Right lobe of liver (tissue), 6 donors: Measurements from ENCODE around the gene CD47. TPM values are rescaled to one million over a fixed set of nuclear protein-coding genes. Genes with fewer than 3 reads are reported as not detected.

ENCODE experiments used
- ATAC-seq, 4 donors: fragments of 200-7000 bp; cut with Tn5 transposase; one replicate each; pipeline ENCODE4 v1.9.1; 2020; ENCODE audit warnings: mild to moderate bottlenecking in 4 of 4, moderate library complexity in 4 of 4
- DNase-seq, 3 donors: peaks; one replicate each; pipeline ENCODE4 v3.0.0-alpha.2; 2020
- H3K27ac ChIP-seq, 3 donors: fragments of 200-600 bp; one replicate each; pipeline ENCODE4 v1.8.0; 2022
- H3K27me3 ChIP-seq, 2 donors: fragments of 200-600 bp; one replicate each; pipeline ENCODE4 v1.8.0; 2022
- H3K36me3 ChIP-seq, 4 donors: fragments of 200-600 bp; sonication (generic) in 1 of 4; one replicate each; pipeline versions ENCODE4 v1.5.1 to v1.8.0; 2017 to 2022; ENCODE audit warnings: control low read depth in 1 of 4
- H3K4me1 ChIP-seq, 4 donors: fragments of 200-600 bp; sonication (generic) in 1 of 4; one replicate each; pipeline versions ENCODE4 v1.5.1 to v1.8.0; 2017 to 2022; ENCODE audit warnings: control low read depth in 1 of 4
- H3K4me3 ChIP-seq, 3 donors: fragments of 200-600 bp; one replicate each; pipeline ENCODE4 v1.8.0; 2022
- H3K9me3 ChIP-seq, 4 donors: fragments of 200-600 bp; sonication (generic) in 1 of 4; one replicate each; pipeline versions ENCODE4 v1.5.1 to v1.8.0; 2017 to 2022; ENCODE audit warnings: control low read depth in 1 of 4
- CTCF ChIP-seq, 4 donors: fragments of 200-600 bp in 3 of 4; fragments of 450-650 bp in 1 of 4; IDR thresholded peaks; one replicate each; pipeline versions ENCODE4 v1.5.1 to v1.8.0; 2016 to 2022; ENCODE audit warnings: antibody characterized with exemption in 4 of 4, mild to moderate bottlenecking in 2 of 4
- POLR2A ChIP-seq: fragments of 450-650 bp; IDR thresholded peaks from one replicate; pipeline ENCODE4 v1.6.1; 2017; ENCODE audit warnings: antibody characterized with exemption, mild to moderate bottlenecking
- WGBS: methylation state at CpG from one replicate; pipeline ENCODE4 v1.1.6; 2018; ENCODE audit warnings: low coverage, low lambda C conversion rate; ENCODE audit not compliant: insufficient coverage; ENCODE audit errors: missing lambda C conversion rate; 5-methylcytosine and 5-hydroxymethylcytosine counted together
- intact Hi-C, 2 donors: fragments of 100-400 bp; cut with DNase I; formaldehyde crosslinking; loops; one replicate each; pipeline versions ENCODE4 v1.11.2 to v1.14.1; 2022
- total RNA-seq, 6 experiments: library from RNA; depleted of rRNA in 2 of 6; stranded (reverse); fragments of >200 nt in 2 of 6; fragmentation: NEBNext Ultra II Directional in 3 of 6; extraction: Animal tissue kit (Norgen Biotek cat#: 25700) in 3 of 6; gene quantifications; one replicate each; pipeline versions ENCODE4 v1.1.0 to v1.2.4, GENCODE V29; 2016 to 2023
- donor health status: DM: no; HTN: yes; CAD: no.
- donor health status: DM: no; HTN: no; CAD: no.
- donor health status: DM: no; HTN: no; CAD: no.
- donor health status: DM: no; HTN: yes; CAD: no.
- donor health status: DM: no; HTN: yes; CAD: no.

CD47 gene
- total RNA-seq, 6 experiments from 2014 or later: 19.5 to 42.3 (median 26.5) TPM

GRCh38 chr3:108079877-108080276 lies 11.0 kb downstream of the CD47 start:
- H3K27me3 ChIP-seq: no peaks in the 10 kb centered on the region
- no peaks in the 10 kb centered on the region for H3K4me1 ChIP-seq
- H3K4me3 ChIP-seq: no peak overlapping the region
- no peaks in the 10 kb centered on the region for H3K9me3 ChIP-seq
- DNase-seq (no peak), ATAC-seq (no peak)
- 91% methylated on average over 5 of the region's 5 CpGs for WGBS
- intact Hi-C loops: no loop called here
- TF ChIP-seq CTCF (IDR thresholded peaks at IDR 0.05) (no peak), POLR2A (no peak)
- H3K27ac ChIP-seq: no peak overlapping the region
- no peaks in the 10 kb centered on the region for H3K36me3 ChIP-seq

GRCh38 chr3:108079043-108079442 lies 11.8 kb downstream of the CD47 start:
- TF ChIP-seq CTCF (IDR thresholded peaks at IDR 0.05): no peak
- TF ChIP-seq POLR2A: no peak
- DNase-seq (no peak), ATAC-seq (no peak)
- Histone ChIP-seq H3K4me1 (no peaks in the 10 kb centered on the region), H3K27me3 (no peaks in the 10 kb centered on the region), H3K27ac (no peak overlapping the region), H3K36me3 (no peaks in the 10 kb centered on the region), H3K4me3 (no peak overlapping the region), H3K9me3 (no peaks in the 10 kb centered on the region)
- intact Hi-C loops: no loop called here
- 89% methylated on average over 1 of the region's 1 CpG for WGBS

GRCh38 chr3:108076564-108076963 lies 14.3 kb downstream of the CD47 start:
- Histone ChIP-seq H3K27ac (no peak overlapping the region), H3K36me3 (no peaks in the 10 kb centered on the region), H3K9me3 (no peaks in the 10 kb centered on the region), H3K27me3 (no peaks in the 10 kb centered on the region), H3K4me1 (no peaks in the 10 kb centered on the region), H3K4me3 (no peak overlapping the region)
- no peak for ATAC-seq
- no peak for TF ChIP-seq POLR2A
- TF ChIP-seq CTCF (IDR thresholded peaks at IDR 0.05): no peak
- WGBS: 76% methylated on average over 2 of the region's 2 CpGs
- DNase-seq: no peak
- intact Hi-C loops: no loop called here

GRCh38 chr3:108073764-108074431 lies 16.9 kb downstream of the CD47 start:
- WGBS: 87% methylated on average over 5 of the region's 5 CpGs
- ATAC-seq (no peak), DNase-seq (no peak)
- no peak overlapping the region for H3K27ac ChIP-seq
- no peaks in the 10 kb centered on the region for H3K4me1 ChIP-seq
- H3K27me3 ChIP-seq: no peaks in the 10 kb centered on the region
- H3K9me3 ChIP-seq: no peaks in the 10 kb centered on the region
- no peak for TF ChIP-seq POLR2A
- no peak for TF ChIP-seq CTCF (IDR thresholded peaks at IDR 0.05)
- no peaks in the 10 kb centered on the region for H3K36me3 ChIP-seq
- H3K4me3 ChIP-seq: no peak overlapping the region
- intact Hi-C loops: no loop called here
